Measurements from ENCODE around the gene PCDHGA11. TPM values are rescaled to one million over a fixed set of nuclear protein-coding genes. Genes with fewer than 3 reads are reported as not detected.
A peak's percentile ranks its signal among the peaks of the same experiment; 100 is the strongest.
"Not testable (repeated sequence)": the region's sequence is repeated elsewhere in the genome, so short reads cannot be mapped to it uniquely, and the experiment has no call there.

The PCDHGA11 gene
- polyA plus RNA-seq, 1 donor = 1.4 TPM

GRCh38 chr5:141387557-141388311, 33.1 kb upstream of the PCDHGA11 start, which contains the start of gene PCDHGB4:
Gene PCDHGB4, plus strand, starts transcription at chr5:141387698. Its CDS starts 187 bp downstream, at chr5:141387885.
- not testable (repeated sequence) for DNase-seq; H3K27ac ChIP-seq (ENCODE audit: low read length); H3K36me3 ChIP-seq (ENCODE audit: control insufficient read depth, insufficient read depth, low read length); H3K4me3 ChIP-seq (ENCODE audit: low read length); H3K4me1 ChIP-seq (ENCODE audit: control insufficient read depth, insufficient read depth, low read length)
- no CpG with 5 or more reads among the region's 40 CpGs for WGBS (ENCODE audit: insufficient coverage, low lambda C conversion rate)
- Histone ChIP-seq H3K27me3 (ENCODE audit: control insufficient read depth, insufficient read depth, low read length) (peaks cover 42% of the 10 kb centered on the region), H3K9me3 (ENCODE audit: control insufficient read depth, low read depth, low read length) (peaks cover 46% of the 10 kb centered on the region)

GRCh38 chr5:141388661-141389060, 32.2 kb upstream of the PCDHGA11 start:
- Histone ChIP-seq H3K4me3 (ENCODE audit: low read length) (no peak overlapping the region), H3K9me3 (ENCODE audit: control insufficient read depth, low read depth, low read length) (peaks cover 48% of the 10 kb centered on the region), H3K4me1 (ENCODE audit: control insufficient read depth, insufficient read depth, low read length) (no peaks in the 10 kb centered on the region), H3K27me3 (ENCODE audit: control insufficient read depth, insufficient read depth, low read length) (peaks cover 42% of the 10 kb centered on the region), H3K27ac (ENCODE audit: low read length) (no peak overlapping the region), H3K36me3 (ENCODE audit: control insufficient read depth, insufficient read depth, low read length) (no peaks in the 10 kb centered on the region)
- DNase-seq = no peak
- 42% methylated on average over 3 of the region's 10 CpGs for WGBS (ENCODE audit: insufficient coverage, low lambda C conversion rate)

- Histone ChIP-seq H3K4me3 (ENCODE audit: low read length) (no peak overlapping the region), H3K36me3 (ENCODE audit: control insufficient read depth, insufficient read depth, low read length) (no peaks in the 10 kb centered on the region), H3K4me1 (ENCODE audit: control insufficient read depth, insufficient read depth, low read length) (no peaks in the 10 kb centered on the region), H3K27me3 (ENCODE audit: control insufficient read depth, insufficient read depth, low read length) (peaks cover 43% of the 10 kb centered on the region), H3K27ac (ENCODE audit: low read length) (no peak overlapping the region), H3K9me3 (ENCODE audit: control insufficient read depth, low read depth, low read length) (peaks cover 52% of the 10 kb centered on the region)
- no peak for DNase-seq
- no CpG with 5 or more reads among the region's 77 CpGs for WGBS (ENCODE audit: insufficient coverage, low lambda C conversion rate)
Observed at GRCh38 chr5:141389153-141390042, 31.5 kb upstream of the PCDHGA11 start.

GRCh38 chr5:141392429-141393198, 28.2 kb upstream of the PCDHGA11 start, which contains the start of gene PCDHGA8:
Gene PCDHGA8, plus strand, starts transcription at chr5:141392633. Its CDS starts 181 bp downstream, at chr5:141392814.
- 36% methylated on average over 2 of the region's 38 CpGs for WGBS (ENCODE audit: insufficient coverage, low lambda C conversion rate)
- H3K4me1 ChIP-seq (ENCODE audit: control insufficient read depth, insufficient read depth, low read length) = no peaks in the 10 kb centered on the region
- peaks cover 41% of the 10 kb centered on the region for H3K27me3 ChIP-seq (ENCODE audit: control insufficient read depth, insufficient read depth, low read length)
- H3K27ac ChIP-seq (ENCODE audit: low read length) = no peak within 1 kb of the TSS
- no peak within 1 kb of the TSS for H3K4me3 ChIP-seq (ENCODE audit: low read length)
- peaks cover 56% of the 10 kb centered on the region for H3K9me3 ChIP-seq (ENCODE audit: control insufficient read depth, low read depth, low read length)
- DNase-seq = no peak
- H3K36me3 ChIP-seq (ENCODE audit: control insufficient read depth, insufficient read depth, low read length) = no peaks in the 10 kb centered on the region

- H3K27me3 ChIP-seq (ENCODE audit: control insufficient read depth, insufficient read depth, low read length) = peaks cover 41% of the 10 kb centered on the region
- H3K9me3 ChIP-seq (ENCODE audit: control insufficient read depth, low read depth, low read length) = peaks cover 56% of the 10 kb centered on the region
Observed at GRCh38 chr5:141393267-141393666, 27.6 kb upstream of the PCDHGA11 start.

GRCh38 chr5:141394401-141395187, 26.3 kb upstream of the PCDHGA11 start:
- not testable (repeated sequence) for H3K4me3 ChIP-seq (ENCODE audit: low read length); H3K27ac ChIP-seq (ENCODE audit: low read length); H3K36me3 ChIP-seq (ENCODE audit: control insufficient read depth, insufficient read depth, low read length); DNase-seq; H3K4me1 ChIP-seq (ENCODE audit: control insufficient read depth, insufficient read depth, low read length)
- Histone ChIP-seq H3K27me3 (ENCODE audit: control insufficient read depth, insufficient read depth, low read length) (peaks cover 42% of the 10 kb centered on the region), H3K9me3 (ENCODE audit: control insufficient read depth, low read depth, low read length) (peaks cover 58% of the 10 kb centered on the region)
- WGBS (ENCODE audit: insufficient coverage, low lambda C conversion rate) = no CpG with 5 or more reads among the region's 53 CpGs

More at GRCh38 chr5:141393267-141393666, 27.6 kb upstream of the PCDHGA11 start:
- no peak for DNase-seq
- H3K4me3 ChIP-seq (ENCODE audit: low read length) = no peak overlapping the region
- no peak overlapping the region for H3K27ac ChIP-seq (ENCODE audit: low read length)
- no peaks in the 10 kb centered on the region for H3K36me3 ChIP-seq (ENCODE audit: control insufficient read depth, insufficient read depth, low read length)
- no peaks in the 10 kb centered on the region for H3K4me1 ChIP-seq (ENCODE audit: control insufficient read depth, insufficient read depth, low read length)
- WGBS (ENCODE audit: insufficient coverage, low lambda C conversion rate) = 31% methylated on average over 3 of the region's 21 CpGs

- no CpG with 5 or more reads among the region's 43 CpGs for WGBS (ENCODE audit: insufficient coverage, low lambda C conversion rate)
- peak within 1 kb of the TSS; percentile 26 for H3K4me3 ChIP-seq (ENCODE audit: low read length)
- not testable (repeated sequence) for H3K27ac ChIP-seq (ENCODE audit: low read length); H3K36me3 ChIP-seq (ENCODE audit: control insufficient read depth, insufficient read depth, low read length); H3K4me1 ChIP-seq (ENCODE audit: control insufficient read depth, insufficient read depth, low read length)
- peaks cover 53% of the 10 kb centered on the region for H3K9me3 ChIP-seq (ENCODE audit: control insufficient read depth, low read depth, low read length)
- DNase-seq = peak in 1 of 2 donors; percentile 32
- H3K27me3 ChIP-seq (ENCODE audit: control insufficient read depth, insufficient read depth, low read length) = peaks cover 47% of the 10 kb centered on the region
Observed at GRCh38 chr5:141397756-141398551, 22.9 kb upstream of the PCDHGA11 start, which contains the start of gene PCDHGB5. Gene PCDHGB5, plus strand, starts transcription at chr5:141397947. Its CDS starts 181 bp downstream, at chr5:141398128.

GRCh38 chr5:141398608-141399007, 22.2 kb upstream of the PCDHGA11 start:
- Histone ChIP-seq H3K36me3 (ENCODE audit: control insufficient read depth, insufficient read depth, low read length) (no peaks in the 10 kb centered on the region), H3K27ac (ENCODE audit: low read length) (no peak overlapping the region), H3K27me3 (ENCODE audit: control insufficient read depth, insufficient read depth, low read length) (peaks cover 47% of the 10 kb centered on the region), H3K4me1 (ENCODE audit: control insufficient read depth, insufficient read depth, low read length) (no peaks in the 10 kb centered on the region), H3K4me3 (ENCODE audit: low read length) (no peak overlapping the region), H3K9me3 (ENCODE audit: control insufficient read depth, low read depth, low read length) (peaks cover 52% of the 10 kb centered on the region)
- WGBS (ENCODE audit: insufficient coverage, low lambda C conversion rate) = no CpG with 5 or more reads among the region's 15 CpGs
- no peak for DNase-seq
